Common myeloid progenitor, CD34-positive (primary cell): ENCODE data around the gene TAP2.

Experiments used
- CTCF ChIA-PET: fragments of 350-600 bp; sonication (Branson Sonifier 250); formaldehyde crosslinking; loops from one replicate; lab custom pipeline; 2021; ENCODE audit warnings: antibody characterized with exemption; lab: Charles Lee
- POLR2A ChIA-PET: fragments of 350-600 bp; sonication (Branson Sonifier 250); formaldehyde crosslinking; loops from one replicate; lab custom pipeline; 2021; ENCODE audit warnings: antibody characterized with exemption; lab: Charles Lee
- DNase-seq, 3 donors: peaks; one replicate each; pipeline versions ENCODE4 v3.0.0 to v3.0.0-alpha.2; 2013
- H3K27ac ChIP-seq, 2 experiments: 1 replicate in 1 of 2; 2 replicates in 1 of 2; pipeline ENCODE4 v1.7.0; 2013; ENCODE audit warnings: inconsistent platforms in 2 of 2, low read length in 2 of 2, mild to moderate bottlenecking in 2 of 2, low read depth in 1 of 2, moderate library complexity in 1 of 2; ENCODE audit not compliant: severe bottlenecking in 2 of 2, insufficient read depth in 1 of 2, poor library complexity in 1 of 2
- H3K27me3 ChIP-seq, 5 experiments: replicated peaks in 2 of 5; 1 replicate in 3 of 5; 2 replicates in 2 of 5; pipeline versions ENCODE4 v1.6.1 to v1.7.0; 2013; ENCODE audit warnings: low read length in 4 of 5, mild to moderate bottlenecking in 2 of 5, moderate library complexity in 2 of 5, inconsistent platforms in 1 of 5; ENCODE audit not compliant: insufficient read depth in 5 of 5, control insufficient read depth in 4 of 5
- H3K36me3 ChIP-seq, 4 experiments: 1 replicate in 2 of 4; 2 replicates in 2 of 4; pipeline versions ENCODE4 v1.6.1 to v1.7.0; 2013; ENCODE audit warnings: low read length in 3 of 4, control low read depth in 1 of 4, mild to moderate bottlenecking in 1 of 4; ENCODE audit not compliant: control insufficient read depth in 4 of 4, insufficient read depth in 4 of 4
- H3K4me1 ChIP-seq, 4 experiments: 1 replicate in 3 of 4; 2 replicates in 1 of 4; pipeline versions ENCODE4 v1.6.1 to v1.7.1; 2013; ENCODE audit warnings: low read length in 3 of 4, mild to moderate bottlenecking in 3 of 4, control low read depth in 1 of 4, inconsistent platforms in 1 of 4, moderate library complexity in 1 of 4; ENCODE audit not compliant: control insufficient read depth in 4 of 4, insufficient read depth in 4 of 4; ENCODE audit errors: control extremely low read depth in 1 of 4
- H3K4me3 ChIP-seq, 7 experiments: 1 replicate in 4 of 7; 2 replicates in 3 of 7; pipeline versions ENCODE4 v1.5.1 to v1.7.0; 2013; ENCODE audit warnings: mild to moderate bottlenecking in 7 of 7, low read length in 6 of 7, moderate library complexity in 6 of 7, inconsistent platforms in 2 of 7, low read depth in 2 of 7, control low read depth in 1 of 7; ENCODE audit not compliant: insufficient read depth in 4 of 7, control insufficient read depth in 1 of 7; ENCODE audit errors: extremely low read depth in 1 of 7
- H3K9me3 ChIP-seq, 5 experiments: 1 replicate in 4 of 5; 2 replicates in 1 of 5; pipeline versions ENCODE4 v1.6.1 to v1.7.1; 2013; ENCODE audit warnings: low read length in 4 of 5, mild to moderate bottlenecking in 2 of 5, inconsistent platforms in 1 of 5, low read depth in 1 of 5, moderate library complexity in 1 of 5; ENCODE audit not compliant: control insufficient read depth in 4 of 5, insufficient read depth in 2 of 5; ENCODE audit errors: control extremely low read depth in 1 of 5
- WGBS: methylation state at CpG from one replicate; pipeline ENCODE4 v1.1.5; 2013; ENCODE audit not compliant: insufficient coverage; 5-methylcytosine and 5-hydroxymethylcytosine counted together

Gene TAP2

GRCh38 chr6:32839356-32839755 lies 817 bp upstream of the TAP2 start:
- ChIA-PET CTCF (interaction anchor here (0.6 to 3.9 kb wide), 13 partner anchors 11 to 400 kb away, joined by 3 to 115 read pairs (median 9); partner anchors contain the start of genes HLA-DMA, HLA-DRA, PSMB9 and TAP1), POLR2A (interaction anchor here (1.2 to 2.5 kb wide), 3 partner anchors 15 to 29 kb away, joined by 3 to 16 read pairs (median 3); partner anchors contain the start of genes PSMB9 and TAP1)
- H3K4me1 ChIP-seq: peaks cover 16 to 54% (median 34%) of the 10 kb centered on the region in 4 experiments
- DNase-seq: no peak
- no peaks in the 10 kb centered on the region for H3K27me3 ChIP-seq
- H3K4me3 ChIP-seq: no peak overlapping the region
- H3K36me3 ChIP-seq: peaks cover 14 to 45% (median 26%) of the 10 kb centered on the region in 4 experiments
- no peak overlapping the region for H3K27ac ChIP-seq
- H3K9me3 ChIP-seq: no peaks in the 10 kb centered on the region
- WGBS: 96% methylated on average over 13 of the region's 15 CpGs

DNA sequence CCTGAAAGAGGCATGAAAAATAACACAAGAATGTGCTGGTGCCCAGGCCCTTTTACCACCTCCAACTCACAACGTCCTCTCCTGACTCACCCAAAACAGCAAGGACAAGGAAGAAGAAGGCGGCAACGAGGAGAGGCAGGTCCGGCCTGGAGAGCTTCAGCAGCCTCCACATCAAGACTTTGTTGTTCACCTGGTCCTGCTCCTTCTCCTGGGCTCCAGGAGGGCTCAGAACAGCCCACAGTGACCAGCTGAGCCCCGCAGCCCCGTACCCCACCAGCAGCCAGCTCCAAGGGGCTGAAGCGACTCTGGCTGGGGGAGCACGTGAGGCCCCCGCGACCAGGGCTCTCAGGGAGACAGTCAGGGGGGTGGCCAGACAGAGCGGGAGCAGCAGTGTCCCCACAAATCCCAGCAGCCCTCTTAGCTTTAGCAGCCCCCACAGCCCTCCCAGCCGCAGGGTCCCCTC lies 857 bp downstream of the TAP2 start:
- 43% methylated on average over 7 of the region's 12 CpGs for WGBS

GRCh38 chr6:32836873-32837272 lies 1.7 kb downstream of the TAP2 start:
- H3K27ac ChIP-seq: no peak overlapping the region
- POLR2A ChIA-PET: interaction anchor here (2.5 kb wide), 1 partner anchor 17 kb away, joined by 16 read pairs; the partner anchor contains the start of genes PSMB9 and TAP1
- peaks cover 5 to 31% (median 20%) of the 10 kb centered on the region in 4 experiments for H3K4me1 ChIP-seq
- CTCF ChIA-PET: interaction anchor here (3.5 to 3.9 kb wide), 3 partner anchors 9 to 31 kb away, joined by 30 to 115 read pairs (median 94); partner anchors contain the start of genes PSMB9 and TAP1
- no CpG with 5 or more reads among the region's 2 CpGs for whole genome bisulfite sequencing
- no peak for DNase-seq
- no peaks in the 10 kb centered on the region for H3K9me3 ChIP-seq
- H3K27me3 ChIP-seq: no peaks in the 10 kb centered on the region
- H3K36me3 ChIP-seq: peaks cover 5 to 49% (median 32%) of the 10 kb centered on the region in 4 experiments
- no peak overlapping the region for H3K4me3 ChIP-seq

More for the DNA sequence above, 857 bp downstream of the TAP2 start:
- H3K27ac ChIP-seq: peak overlapping the region in 1 of 2 experiments; percentile 79
- H3K36me3 ChIP-seq: peaks cover 13 to 49% (median 30%) of the 10 kb centered on the region in 4 experiments
- no peak for DNase-seq
- peaks cover 9 to 39% (median 25%) of the 10 kb centered on the region in 4 experiments for H3K4me1 ChIP-seq
- H3K4me3 ChIP-seq: peak overlapping the region; percentile 47 to 92 (median 76)
- ChIA-PET CTCF (interaction anchor here (0.9 to 3.9 kb wide), 21 partner anchors 10 to 405 kb away, joined by 3 to 115 read pairs (median 4); partner anchors contain the start of genes PSMB9 and TAP1), POLR2A (interaction anchor here (0.6 to 2.5 kb wide), 3 partner anchors 10 to 1828 kb away, joined by 3 to 16 read pairs (median 4); partner anchors contain the start of genes PSMB9 and TAP1)
- H3K9me3 ChIP-seq: no peaks in the 10 kb centered on the region
- no peaks in the 10 kb centered on the region for H3K27me3 ChIP-seq

DNA sequence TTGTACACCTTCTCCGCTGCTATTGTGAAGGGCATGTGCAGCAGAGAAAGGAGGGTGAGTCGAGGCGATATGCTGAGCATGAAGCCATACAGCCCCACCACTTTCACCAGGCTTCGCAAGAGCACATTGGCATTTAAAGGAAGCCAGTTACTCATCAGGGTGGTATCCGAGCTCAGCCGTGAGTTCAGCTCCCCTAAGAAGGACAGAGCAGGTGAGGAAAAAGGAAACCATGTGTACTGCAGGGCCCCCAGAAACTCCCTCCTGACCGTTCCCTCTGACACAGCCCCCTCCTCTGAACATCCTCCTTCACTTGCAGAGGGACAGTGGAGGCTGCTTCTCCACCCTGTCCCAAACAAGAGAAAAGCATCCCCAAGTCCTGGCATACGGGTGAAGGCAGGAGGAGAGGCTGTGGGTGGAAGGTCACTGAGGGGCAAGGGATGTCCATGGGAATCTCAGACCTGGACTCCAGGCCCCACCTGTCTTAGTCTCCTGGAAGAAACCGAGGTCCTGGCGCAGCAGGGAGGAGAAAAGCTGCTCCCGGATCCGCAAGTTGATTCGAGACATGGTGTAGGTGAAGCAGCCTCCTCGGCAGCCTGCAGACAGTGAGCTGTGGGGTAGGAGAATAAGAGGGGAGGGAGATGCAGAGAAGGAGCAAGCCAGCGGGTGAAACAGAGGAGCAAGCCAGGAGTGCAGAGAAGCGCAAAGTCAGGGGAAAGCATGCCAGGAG lies 3.2 kb downstream of the TAP2 start:
- CTCF ChIA-PET: interaction anchor here (1.1 to 1.5 kb wide), 3 partner anchors 15 to 33 kb away, joined by 3 to 4 read pairs (median 4); partner anchors contain the start of genes PSMB9 and TAP1
- peaks cover 3 to 49% (median 33%) of the 10 kb centered on the region in 4 experiments for H3K36me3 ChIP-seq
- POLR2A ChIA-PET: interaction anchor here (1.2 kb wide), 1 partner anchor 136 kb away, joined by 3 read pairs; no protein-coding TSS in a partner anchor
- peaks cover 0 to 16% (median 15%) of the 10 kb centered on the region in 4 experiments for H3K4me1 ChIP-seq
- no peaks in the 10 kb centered on the region for H3K9me3 ChIP-seq
- H3K4me3 ChIP-seq: no peak overlapping the region
- H3K27me3 ChIP-seq: no peaks in the 10 kb centered on the region
- no peak for DNase-seq
- no peak overlapping the region for H3K27ac ChIP-seq
- WGBS: 97% methylated on average over 12 of the region's 16 CpGs

DNA sequence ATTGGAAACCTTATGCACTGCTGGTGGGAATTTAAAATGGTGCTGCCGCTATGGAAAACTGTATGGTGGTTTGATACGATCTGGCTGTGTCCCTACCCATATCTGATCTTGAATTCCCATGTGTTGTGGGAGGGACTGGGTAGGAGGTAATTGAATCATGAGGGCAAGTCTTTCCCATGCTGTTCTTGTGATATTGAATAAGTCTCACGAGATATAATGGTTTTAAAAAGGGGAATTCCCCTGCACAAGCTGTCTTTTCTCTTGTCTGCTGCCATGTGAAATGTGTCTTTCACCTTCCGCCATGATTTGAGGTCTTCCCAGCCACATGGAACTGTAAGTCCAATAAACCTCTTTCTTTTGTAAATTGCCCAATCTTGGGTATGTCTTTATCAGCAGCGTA lies 4.9 kb downstream of the TAP2 start:
- Histone ChIP-seq H3K9me3 (no peaks in the 10 kb centered on the region), H3K36me3 (peaks cover 10 to 64% (median 48%) of the 10 kb centered on the region in 4 experiments), H3K4me3 (no peak overlapping the region), H3K4me1 (peaks cover 0 to 14% (median 12%) of the 10 kb centered on the region in 4 experiments), H3K27me3 (no peaks in the 10 kb centered on the region), H3K27ac (no peak overlapping the region)
- DNase-seq: no peak
- CTCF ChIA-PET: interaction anchor here (1.5 to 1.7 kb wide), 2 partner anchors 11 to 21 kb away, joined by 3 to 5 read pairs; no protein-coding TSS in a partner anchor
- whole genome bisulfite sequencing: 95% methylated on average over 4 of the region's 5 CpGs
- POLR2A ChIA-PET: no interaction called here

DNA sequence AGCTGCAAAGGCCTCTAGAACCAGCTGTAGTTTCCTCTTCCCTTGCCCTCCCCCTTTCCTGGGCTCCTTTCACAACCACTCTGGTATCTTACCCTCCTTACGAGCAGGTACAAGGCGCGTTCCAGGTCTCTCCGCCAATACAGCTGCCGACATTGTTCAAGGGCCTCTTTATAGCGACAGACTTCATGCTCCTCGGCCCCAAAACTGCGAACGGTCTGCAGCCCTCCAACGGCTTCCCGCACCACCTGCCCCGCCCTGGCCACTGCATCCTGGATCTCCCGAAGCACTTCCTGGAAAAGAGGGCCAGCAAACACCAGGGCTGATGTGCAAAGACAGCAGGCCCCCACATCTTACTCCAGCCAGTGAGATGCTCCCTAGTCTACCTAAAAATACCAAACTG lies 6.0 kb downstream of the TAP2 start:
- Histone ChIP-seq H3K4me3 (no peak overlapping the region), H3K27me3 (no peaks in the 10 kb centered on the region), H3K4me1 (peaks cover 0 to 9% (median 6%) of the 10 kb centered on the region in 4 experiments), H3K36me3 (peaks cover 11 to 71% (median 52%) of the 10 kb centered on the region in 4 experiments), H3K27ac (no peak overlapping the region), H3K9me3 (no peaks in the 10 kb centered on the region)
- no peak for DNase-seq
- POLR2A ChIA-PET: no interaction called here
- WGBS: 94% methylated on average over 13 of the region's 13 CpGs
- CTCF ChIA-PET: interaction anchor here (0.9 to 2.0 kb wide), 3 partner anchors 9 to 26 kb away, joined by 3 to 8 read pairs (median 5); no protein-coding TSS in a partner anchor
